Ramos (cell line): Measurements from ENCODE around the gene TGFB1I1.

Experiments used
- in situ Hi-C: fragments of 300-500 bp; cut with MboI; formaldehyde crosslinking; loops from one replicate; pipeline ENCODE4 v1.14.3; 2022; ENCODE audit warnings: low sequenced_read_pairs; ENCODE audit not compliant: unreplicated experiment

Gene TGFB1I1

DNA sequence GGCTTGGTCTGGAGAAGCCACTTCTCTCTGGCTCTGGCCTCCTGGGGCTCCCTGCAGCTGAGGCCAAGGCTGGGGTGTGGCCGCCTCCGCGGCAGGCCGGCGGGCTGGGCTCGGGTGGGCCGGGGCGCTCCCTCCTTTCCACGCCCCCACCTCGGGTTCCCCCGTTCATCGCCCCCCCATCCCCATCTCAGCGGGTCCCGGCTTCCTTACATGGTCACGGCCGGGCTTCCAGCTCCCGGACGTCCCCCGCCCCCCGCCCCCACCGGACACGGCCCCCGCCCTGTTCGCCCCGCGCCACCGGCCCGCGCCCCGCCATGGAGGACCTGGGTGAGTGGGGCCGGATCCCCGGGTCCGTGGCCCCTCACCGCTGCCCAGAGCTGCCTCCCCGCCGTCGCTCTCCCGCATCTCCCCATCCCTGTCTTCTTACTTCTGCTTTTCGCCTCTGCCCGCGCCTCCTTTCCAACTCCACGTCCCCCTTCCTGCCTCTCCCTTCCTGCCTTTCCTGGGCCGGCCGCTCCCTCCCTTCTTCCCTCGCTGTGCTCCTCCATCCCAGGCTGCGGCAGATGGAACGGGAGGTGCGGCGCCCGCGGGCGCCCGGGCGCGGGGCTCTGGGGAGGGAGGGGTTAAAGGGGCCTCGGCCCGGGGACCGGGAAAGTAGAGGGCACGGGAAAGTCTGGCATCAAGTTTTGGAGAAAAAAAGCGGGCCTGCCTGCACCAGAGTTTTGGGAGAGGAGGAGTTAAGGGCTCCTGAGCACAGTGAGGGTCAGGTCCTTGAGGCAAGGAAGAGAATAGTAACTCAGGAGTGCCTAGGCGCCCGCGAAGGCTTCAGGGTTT lies at the start of gene TGFB1I1:
Gene TGFB1I1 (plus strand): TSS at position 278 of the 834 bp plus-strand sequence. CDS start 37 bp downstream, at position 315.
- in situ Hi-C loops: no loop called here

DNA sequence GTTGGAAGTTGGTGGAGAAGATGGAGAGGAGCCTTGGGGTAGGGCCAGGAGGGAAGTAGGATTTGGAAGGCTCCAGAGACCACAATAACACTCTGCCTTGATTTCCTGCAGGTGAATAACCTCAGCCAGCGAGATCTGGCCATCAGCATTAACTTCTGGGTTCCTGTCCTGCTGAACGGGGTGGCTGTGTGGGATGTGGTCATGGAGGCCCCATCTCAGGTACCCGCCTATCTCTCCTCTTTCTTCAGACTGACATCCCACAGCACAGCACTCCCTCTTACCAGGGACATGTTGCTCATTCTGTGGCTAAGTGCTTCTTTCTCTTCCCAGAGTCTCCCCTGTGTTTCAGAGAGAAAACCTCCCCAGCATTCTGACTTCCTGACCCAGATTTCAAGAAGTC lies 48.7 kb upstream of the TGFB1I1 start:
- in situ Hi-C loops: no loop called here

- in situ Hi-C loops: no loop called here
Measured at GRCh38 chr16:31423801-31424200, 48.2 kb upstream of the TGFB1I1 start.

DNA sequence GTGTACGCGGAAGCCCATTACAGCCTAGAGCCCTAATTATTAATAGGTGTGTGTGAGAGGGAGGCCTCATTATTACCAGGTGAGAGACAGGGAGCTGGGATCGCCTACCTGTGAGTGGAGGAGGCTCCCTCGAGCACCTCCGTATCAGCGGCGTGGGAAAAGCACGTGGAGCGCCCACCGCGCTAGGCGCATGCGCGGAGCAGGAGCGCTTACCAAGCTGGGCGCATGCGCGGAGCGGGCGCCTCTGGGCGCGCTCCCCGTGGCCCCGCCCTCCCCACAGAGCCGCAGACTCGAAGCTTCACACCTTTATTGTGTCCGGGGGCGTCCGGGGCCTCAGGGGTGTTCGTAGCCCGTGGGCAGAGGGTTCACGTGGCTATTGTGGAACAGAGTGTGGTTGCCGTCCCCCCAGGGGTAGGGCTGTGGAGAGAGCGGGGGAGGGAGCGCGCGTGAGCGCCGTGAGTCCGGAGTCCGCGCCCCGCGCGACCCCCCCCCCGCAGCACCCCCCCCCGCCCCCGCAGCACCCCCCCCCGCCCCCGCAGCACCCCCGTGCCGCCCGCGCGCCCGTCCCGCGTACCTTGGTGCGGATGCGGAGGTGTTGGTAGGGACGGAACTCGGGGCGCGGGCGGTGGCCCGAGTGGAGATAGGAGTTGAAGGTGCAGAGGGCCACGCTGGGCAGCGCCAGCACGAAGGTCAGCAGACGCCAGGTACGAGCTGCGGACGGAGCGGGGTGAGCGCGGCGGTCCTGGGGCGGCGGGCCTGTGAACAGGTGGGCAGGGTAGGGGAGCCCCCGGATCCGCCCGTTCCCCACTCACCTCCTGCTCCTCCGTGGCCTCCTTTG lies 44.3 kb upstream of the TGFB1I1 start:
- in situ Hi-C loops: loop anchor here (25.0 kb wide), 1 partner anchor 440 kb away; the partner anchor contains the start of gene HSD3B7

DNA sequence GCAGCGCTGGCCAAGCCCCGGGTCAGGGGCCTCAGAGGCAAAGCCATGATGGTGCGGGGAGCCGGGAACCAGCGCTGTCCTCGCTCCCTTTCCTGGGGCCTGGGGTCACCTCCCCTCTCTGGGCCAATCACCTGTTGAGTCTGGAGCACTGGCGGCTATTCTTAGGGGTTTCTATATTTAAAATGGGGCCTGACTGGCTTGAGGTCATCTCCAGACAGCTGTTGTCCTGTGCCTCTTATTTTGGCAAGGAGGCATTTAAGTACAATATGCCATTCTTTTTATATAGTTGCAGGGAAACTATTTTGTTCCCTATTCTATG lies 43.7 kb upstream of the TGFB1I1 start, which contains the start of gene COX6A2:
Gene COX6A2 (minus strand): TSS at position 82 of the 319 bp plus-strand sequence. CDS start 35 bp downstream, at position 47.
- in situ Hi-C loops: loop anchor here (25.0 kb wide), 1 partner anchor 441 kb away; the partner anchor contains the start of gene HSD3B7

DNA sequence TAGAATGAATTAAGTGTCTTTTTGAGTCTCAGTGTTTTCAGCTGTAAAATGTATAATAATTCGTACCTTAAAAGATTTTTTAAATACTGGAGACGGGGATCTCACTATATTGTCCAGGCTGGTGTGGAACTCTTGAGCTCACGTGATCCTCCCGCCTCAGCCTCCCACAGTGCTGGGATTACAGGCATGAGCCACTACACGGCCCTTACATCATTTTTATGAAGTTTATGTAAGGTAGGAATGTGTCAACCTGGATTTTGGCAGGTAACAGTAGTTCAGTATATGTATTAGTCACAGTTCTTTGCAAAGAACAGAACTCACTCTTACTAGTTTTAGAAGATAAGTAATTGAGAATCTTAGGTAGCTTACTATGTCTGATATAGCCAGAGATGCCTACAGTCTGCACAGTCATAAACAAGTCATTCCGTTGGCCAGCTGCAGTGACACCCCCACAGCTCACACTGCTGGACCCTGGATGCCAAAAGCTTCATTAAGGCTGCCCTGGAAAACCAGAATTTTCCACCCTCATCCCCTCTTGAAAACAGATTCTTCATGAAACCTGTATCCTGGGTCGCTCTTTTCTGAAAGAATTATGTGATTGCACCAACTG lies 43.2 kb upstream of the TGFB1I1 start:
- in situ Hi-C loops: loop anchor here (25.0 kb wide), 1 partner anchor 441 kb away; the partner anchor contains the start of gene HSD3B7

DNA sequence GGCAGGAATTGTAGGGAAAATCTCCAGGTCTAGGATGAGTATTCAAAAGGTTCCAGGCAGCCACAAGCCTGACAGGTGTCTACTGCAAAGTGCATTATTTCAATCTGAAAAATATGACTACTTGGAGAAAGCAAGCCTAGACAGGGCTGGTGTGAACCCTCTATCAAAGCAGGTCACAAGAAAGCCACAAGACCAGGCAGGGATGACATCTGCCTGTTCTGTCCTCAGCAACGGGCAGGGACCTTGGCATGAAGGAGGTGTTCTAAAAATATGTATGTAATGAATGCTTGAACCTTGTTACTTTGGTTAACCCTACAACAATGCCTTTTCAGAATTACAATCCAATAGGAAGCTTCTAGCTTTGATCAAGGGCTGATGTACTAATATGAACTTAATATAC lies 42.6 kb upstream of the TGFB1I1 start:
- in situ Hi-C loops: loop anchor here (25.0 kb wide), 1 partner anchor 442 kb away; the partner anchor contains the start of gene HSD3B7

DNA sequence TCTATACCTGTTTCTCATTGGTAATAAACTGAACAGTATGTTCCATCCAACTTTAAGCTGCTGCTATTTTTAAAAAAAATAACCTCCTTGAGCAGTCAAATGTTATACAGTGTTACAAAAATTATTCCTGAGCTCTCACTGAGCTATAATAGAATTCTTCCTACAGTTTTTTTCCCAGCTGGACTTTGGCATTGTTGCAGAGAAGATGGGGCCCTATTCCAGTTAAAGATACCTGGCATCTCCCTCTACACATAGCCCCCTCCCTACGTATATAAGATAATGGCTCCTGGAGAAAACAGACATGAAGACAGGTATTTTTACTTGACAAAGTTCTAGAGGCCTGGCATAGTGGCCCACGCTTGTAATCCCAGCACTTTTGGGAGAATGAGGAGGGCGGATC lies 42.2 kb upstream of the TGFB1I1 start:
- in situ Hi-C loops: loop anchor here (25.0 kb wide), 1 partner anchor 442 kb away; the partner anchor contains the start of gene HSD3B7

GRCh38 chr16:31430380-31431052 lies 41.4 kb upstream of the TGFB1I1 start:
- in situ Hi-C loops: loop anchor here (25.0 kb wide), 1 partner anchor 443 kb away; the partner anchor contains the start of gene HSD3B7

DNA sequence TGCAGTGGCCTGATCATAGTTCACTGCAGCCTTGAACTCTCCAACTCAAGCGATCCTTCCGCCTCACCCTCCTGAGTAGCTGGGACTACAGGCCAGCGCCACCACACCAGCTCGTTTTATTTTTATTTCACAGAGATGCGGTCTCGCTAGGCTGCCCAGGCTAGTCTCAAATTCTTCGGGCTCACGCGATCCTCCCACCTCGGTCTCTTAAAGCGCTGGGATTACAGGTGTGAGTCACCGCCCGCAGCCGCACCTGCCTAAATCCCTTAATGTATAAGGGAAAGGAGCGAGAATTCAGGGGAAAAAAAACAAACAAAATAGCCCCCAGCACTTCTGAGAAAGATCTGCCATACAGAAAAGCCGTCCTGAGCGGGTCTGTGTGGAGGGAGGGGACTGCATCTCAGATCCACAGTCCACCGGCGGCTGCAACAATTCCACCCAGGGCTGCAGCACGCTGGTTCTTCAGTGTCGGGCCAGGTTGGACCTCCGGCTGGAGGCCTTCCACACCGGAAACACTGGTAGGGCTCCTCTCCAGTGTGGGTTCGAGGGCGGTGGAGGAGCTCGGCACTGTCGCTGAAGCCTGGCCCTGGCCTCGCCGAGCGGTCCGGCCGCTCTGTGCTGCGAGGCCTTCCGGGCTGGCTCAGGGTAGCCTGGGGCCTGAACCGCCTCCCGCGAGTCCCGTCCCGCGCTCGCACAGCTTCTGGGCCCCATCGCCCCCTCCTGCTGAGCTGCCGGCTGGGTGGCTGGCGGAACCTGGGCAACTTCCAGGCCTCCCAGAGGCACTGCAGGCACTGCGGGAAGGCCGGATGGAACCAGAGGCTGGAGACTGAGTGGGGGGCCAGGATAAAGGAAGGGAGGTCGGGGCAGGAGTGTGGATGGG lies 36.4 kb upstream of the TGFB1I1 start:
- in situ Hi-C loops: loop anchor here (25.0 kb wide), 1 partner anchor 448 kb away; the partner anchor contains the start of gene HSD3B7

DNA sequence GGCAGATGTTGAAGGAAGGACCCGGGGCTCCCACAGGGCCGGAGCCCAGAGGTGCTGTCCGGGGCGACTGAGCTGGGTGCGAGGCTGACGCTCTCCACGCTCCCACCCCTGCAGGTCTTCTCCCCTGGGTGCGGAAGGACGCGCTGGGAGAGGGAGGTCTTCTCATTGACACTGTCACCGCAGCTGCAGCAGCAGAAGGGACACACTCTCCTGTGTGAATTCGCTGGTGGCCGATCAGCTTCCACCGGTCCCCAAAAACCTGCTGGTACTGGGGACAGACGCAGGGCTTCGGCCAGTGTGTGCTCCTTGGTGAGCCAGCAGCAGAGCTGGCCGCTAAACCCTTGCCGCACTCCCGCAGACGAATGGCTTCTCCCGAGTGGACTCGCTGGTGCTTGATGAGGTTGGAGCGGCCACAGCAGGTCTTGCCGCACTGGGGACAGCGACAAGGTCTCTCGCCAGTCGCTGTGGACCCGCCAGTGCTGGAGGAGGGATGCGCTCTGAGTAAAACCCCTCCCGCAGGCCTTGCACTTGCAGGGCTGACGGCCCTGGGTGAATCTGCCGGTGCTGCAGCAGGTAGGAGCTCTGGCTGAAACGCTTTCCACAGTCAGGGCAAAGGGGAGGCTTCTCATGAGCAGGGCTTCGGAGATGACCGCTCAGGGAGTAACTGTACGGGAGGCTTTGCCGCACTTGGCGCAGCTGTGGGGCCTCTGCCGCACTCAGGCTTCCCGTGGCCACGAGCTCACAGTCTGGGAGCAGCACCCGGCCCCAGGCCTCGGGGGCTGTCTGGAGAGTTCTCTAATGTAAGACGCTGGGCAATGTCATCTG lies 35.5 kb upstream of the TGFB1I1 start:
- in situ Hi-C loops: loop anchor here (25.0 kb wide), 1 partner anchor 449 kb away; the partner anchor contains the start of gene HSD3B7

DNA sequence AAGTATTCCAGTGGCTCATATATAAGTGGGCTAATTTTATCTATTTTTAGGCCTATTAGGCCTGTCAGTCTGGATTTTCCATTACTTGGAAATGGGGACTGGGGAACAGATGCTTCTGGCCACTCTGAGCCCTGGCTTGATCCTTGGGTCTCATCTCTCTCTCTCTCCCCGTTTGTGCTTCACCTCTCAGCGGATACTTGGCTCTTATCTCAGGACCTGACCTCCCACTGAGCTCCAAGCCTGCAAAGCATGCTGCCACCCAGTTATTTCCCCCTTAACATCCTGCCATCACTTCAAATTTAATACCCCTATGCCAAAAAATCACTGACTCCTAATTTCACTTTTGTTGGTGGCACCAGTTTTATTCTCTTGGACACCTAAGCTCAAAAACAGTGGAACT lies 33.5 kb upstream of the TGFB1I1 start:
- in situ Hi-C loops: loop anchor here (25.0 kb wide), 1 partner anchor 451 kb away; the partner anchor contains the start of gene HSD3B7

DNA sequence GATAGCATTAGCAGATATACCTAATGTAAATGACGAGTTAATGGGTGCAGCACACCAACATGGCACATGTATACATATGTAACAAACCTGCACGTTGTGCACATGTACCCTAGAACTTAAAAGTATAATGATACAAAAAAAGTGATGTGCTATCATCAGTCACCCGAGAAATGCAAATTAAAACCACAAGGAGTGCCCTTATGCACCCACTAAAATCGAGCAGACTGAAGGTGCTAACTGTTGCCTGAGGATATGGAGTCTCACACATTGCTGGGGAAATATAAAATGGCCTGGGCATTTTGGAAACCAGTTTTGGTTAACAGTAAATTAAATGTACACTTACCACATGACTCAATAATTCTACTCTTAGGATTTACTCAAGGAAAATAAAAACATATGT lies 32.9 kb upstream of the TGFB1I1 start:
- in situ Hi-C loops: loop anchor here (25.0 kb wide), 1 partner anchor 452 kb away; the partner anchor contains the start of gene HSD3B7

GRCh38 chr16:31439519-31439918 lies 32.4 kb upstream of the TGFB1I1 start:
- in situ Hi-C loops: loop anchor here (25.0 kb wide), 1 partner anchor 452 kb away; the partner anchor contains the start of gene HSD3B7

GRCh38 chr16:31440516-31441184 lies 31.3 kb upstream of the TGFB1I1 start:
- in situ Hi-C loops: loop anchor here (25.0 kb wide), 1 partner anchor 453 kb away; the partner anchor contains the start of gene HSD3B7

DNA sequence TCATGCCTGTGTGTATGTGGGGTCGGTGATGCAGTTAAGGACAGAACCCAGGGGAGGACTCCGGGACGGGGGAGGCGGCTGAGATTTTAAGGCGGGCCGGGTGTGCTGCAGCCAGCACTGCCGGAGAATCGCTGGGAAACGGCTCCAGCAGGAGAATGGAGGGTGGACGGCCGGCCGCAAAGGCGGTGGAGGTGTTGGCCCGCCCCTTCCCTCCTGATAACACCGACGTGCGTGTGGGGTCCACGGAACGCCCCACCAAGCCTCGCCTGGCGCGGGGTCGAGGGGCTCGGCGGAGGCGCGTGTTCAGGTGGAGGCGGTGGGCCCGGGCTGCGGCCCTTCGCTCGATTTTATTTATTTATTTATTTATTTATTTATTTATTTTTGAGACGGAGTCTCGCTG lies 30.0 kb upstream of the TGFB1I1 start:
- in situ Hi-C loops: loop anchor here (25.0 kb wide), 1 partner anchor 455 kb away; the partner anchor contains the start of gene HSD3B7

DNA sequence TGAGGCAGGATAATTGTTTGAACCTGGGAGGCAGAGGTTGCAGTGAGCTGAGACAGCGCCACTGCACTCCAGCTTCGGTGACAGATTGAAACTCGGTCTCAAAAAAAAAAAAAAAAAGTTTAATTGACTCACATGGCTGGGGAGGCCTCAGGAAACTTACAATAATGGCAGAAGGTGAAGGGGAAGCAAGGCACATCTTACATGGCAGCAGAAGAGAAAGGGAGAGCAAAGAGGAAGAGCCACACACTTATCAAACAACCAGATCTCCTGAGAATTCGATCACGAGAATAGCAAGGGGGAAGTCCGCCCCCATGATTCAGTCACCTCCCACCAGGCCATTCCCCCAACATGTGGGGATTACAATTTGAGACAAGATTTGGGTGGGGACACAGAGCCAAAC lies 26.0 kb upstream of the TGFB1I1 start:
- in situ Hi-C loops: loop anchor here (25.0 kb wide), 1 partner anchor 459 kb away; the partner anchor contains the start of gene HSD3B7
